ENCODE measurements around the gene OLFM4.
"Not testable (repeated sequence)": the region's sequence is repeated elsewhere in the genome, so short reads cannot be mapped to it uniquely, and the experiment has no call there.

Gene OLFM4, protein sequence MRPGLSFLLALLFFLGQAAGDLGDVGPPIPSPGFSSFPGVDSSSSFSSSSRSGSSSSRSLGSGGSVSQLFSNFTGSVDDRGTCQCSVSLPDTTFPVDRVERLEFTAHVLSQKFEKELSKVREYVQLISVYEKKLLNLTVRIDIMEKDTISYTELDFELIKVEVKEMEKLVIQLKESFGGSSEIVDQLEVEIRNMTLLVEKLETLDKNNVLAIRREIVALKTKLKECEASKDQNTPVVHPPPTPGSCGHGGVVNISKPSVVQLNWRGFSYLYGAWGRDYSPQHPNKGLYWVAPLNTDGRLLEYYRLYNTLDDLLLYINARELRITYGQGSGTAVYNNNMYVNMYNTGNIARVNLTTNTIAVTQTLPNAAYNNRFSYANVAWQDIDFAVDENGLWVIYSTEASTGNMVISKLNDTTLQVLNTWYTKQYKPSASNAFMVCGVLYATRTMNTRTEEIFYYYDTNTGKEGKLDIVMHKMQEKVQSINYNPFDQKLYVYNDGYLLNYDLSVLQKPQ

DNA sequence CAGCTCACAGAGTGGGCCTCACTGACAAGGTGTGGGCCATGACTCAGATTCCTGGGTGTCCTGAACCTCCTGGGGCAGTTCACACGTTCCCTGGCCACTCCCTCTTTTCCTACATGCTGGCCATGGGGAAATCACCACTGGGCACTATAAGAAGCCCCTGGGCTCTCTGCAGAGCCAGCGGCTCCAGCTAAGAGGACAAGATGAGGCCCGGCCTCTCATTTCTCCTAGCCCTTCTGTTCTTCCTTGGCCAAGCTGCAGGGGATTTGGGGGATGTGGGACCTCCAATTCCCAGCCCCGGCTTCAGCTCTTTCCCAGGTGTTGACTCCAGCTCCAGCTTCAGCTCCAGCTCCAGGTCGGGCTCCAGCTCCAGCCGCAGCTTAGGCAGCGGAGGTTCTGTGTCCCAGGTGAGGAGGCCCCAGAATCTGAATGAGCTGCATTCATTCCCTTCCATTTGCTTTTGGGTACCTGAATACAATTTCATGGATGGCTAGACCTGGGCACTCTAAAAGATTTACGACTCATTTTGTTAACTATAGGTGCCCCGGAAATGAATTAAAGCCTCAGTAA, at the start of gene OLFM4:
Gene OLFM4 (plus strand): TSS at position 177 of the 567 bp plus-strand sequence. CDS start 24 bp downstream, at position 201.
- DNase-seq (ENCODE audit: low read depth in 2 of 2): no peak

DNA sequence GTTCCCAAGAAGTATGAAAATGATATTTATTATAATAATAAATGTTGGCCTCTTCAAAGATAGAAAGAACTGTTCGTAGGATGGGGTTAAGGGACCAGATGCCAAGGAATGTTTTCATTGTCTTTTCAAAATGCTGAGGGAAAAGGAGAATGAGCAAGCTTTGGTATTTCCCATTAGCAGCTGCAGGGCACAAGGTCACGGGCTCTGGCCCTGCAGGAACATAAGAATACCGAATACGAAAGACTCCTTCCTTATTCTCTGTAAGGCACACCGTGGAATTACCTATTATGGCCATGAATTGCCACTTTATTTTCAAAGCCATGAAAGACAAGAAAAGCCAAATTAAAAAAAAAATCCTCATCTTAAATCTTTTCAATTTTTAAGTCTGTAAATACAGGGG, 49.6 kb upstream of the OLFM4 start:
- no peak for DNase-seq (ENCODE audit: low read depth in 2 of 2)

- no peak for DNase-seq (ENCODE audit: low read depth in 2 of 2)
Observed at GRCh38 chr13:52980695-52981094, 47.9 kb upstream of the OLFM4 start.

GRCh38 chr13:52983836-52984235, 44.8 kb upstream of the OLFM4 start:
- no peak for DNase-seq (ENCODE audit: low read depth in 2 of 2)

GRCh38 chr13:52984881-52985363, 43.7 kb upstream of the OLFM4 start:
- DNase-seq (ENCODE audit: low read depth in 2 of 2): no peak

DNA sequence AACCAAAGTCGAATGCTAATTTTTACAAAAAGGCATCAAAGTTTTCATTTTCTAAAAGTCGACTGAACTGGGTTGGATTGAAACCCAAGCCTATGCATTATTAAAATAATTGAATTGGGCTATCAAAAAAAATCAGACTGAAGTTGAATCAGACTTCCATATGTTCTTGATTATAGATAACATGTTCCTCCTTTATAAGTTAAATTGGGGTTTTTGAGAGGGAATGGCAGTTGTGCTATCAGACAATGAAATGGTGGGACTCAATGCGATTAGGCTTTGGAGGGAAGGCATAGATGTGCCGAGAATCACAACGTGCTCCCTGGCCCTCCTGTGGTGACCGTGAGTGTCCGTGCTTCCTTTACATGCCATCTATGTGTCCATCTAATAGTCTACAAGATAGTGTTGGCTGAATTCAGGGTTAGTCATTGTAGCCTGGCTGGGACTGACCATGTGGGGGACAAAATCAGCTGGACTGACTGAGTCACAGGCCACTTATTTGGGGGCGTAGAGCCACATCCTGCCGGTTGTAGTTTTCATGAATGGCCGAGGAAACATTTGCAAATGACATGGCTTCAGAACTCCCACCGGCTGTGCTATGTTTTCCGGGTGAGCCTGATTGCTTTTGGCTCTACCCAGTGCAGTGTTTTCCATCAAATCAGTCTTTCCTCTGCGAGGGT, 37.1 kb upstream of the OLFM4 start:
- DNase-seq (ENCODE audit: low read depth in 2 of 2): no peak

DNA sequence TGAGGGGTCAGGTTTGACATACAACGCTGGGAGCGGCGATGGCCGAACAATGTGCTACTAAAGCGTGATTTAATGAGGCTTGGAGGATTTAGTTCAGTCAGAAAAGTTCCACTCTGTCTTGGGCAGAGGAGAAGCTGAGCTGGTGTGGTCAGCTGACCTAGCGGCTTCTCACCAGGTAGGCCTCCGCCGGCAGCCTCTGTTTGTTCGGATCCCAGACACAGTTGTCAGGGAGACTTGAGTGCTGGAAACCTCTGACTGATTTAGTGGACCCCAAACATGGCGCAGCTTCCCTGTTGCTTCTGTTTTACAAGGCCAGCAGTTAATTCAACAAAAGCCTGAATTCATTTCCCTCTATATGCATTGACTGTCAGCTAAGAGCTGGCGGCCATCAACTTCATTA, 36.5 kb upstream of the OLFM4 start:
- no peak for DNase-seq (ENCODE audit: low read depth in 2 of 2)

DNA sequence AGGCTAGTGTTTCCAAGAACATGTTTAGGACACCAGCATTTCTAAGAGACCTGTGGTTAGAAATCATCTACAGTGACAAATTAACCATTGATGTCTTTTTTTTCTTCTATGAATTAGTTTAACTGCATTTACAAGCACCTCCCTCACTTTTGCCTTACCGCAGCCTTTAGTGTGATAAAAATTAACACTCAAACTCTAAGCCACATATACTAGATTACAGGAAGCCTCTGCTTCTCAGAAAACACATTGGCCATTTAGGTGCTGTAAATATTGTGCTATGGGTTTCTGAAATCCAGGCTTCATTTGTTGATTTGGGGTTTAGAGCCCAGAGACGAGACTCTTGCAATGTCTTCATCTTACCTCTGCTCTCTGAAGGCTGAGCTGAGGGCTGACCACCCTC, 34.6 kb upstream of the OLFM4 start:
- DNase-seq (ENCODE audit: low read depth in 2 of 2): no peak

GRCh38 chr13:52994865-52995264, 33.7 kb upstream of the OLFM4 start:
- DNase-seq (ENCODE audit: low read depth in 2 of 2): no peak

GRCh38 chr13:52995946-52996345, 32.7 kb upstream of the OLFM4 start:
- no peak for DNase-seq (ENCODE audit: low read depth in 2 of 2)

DNA sequence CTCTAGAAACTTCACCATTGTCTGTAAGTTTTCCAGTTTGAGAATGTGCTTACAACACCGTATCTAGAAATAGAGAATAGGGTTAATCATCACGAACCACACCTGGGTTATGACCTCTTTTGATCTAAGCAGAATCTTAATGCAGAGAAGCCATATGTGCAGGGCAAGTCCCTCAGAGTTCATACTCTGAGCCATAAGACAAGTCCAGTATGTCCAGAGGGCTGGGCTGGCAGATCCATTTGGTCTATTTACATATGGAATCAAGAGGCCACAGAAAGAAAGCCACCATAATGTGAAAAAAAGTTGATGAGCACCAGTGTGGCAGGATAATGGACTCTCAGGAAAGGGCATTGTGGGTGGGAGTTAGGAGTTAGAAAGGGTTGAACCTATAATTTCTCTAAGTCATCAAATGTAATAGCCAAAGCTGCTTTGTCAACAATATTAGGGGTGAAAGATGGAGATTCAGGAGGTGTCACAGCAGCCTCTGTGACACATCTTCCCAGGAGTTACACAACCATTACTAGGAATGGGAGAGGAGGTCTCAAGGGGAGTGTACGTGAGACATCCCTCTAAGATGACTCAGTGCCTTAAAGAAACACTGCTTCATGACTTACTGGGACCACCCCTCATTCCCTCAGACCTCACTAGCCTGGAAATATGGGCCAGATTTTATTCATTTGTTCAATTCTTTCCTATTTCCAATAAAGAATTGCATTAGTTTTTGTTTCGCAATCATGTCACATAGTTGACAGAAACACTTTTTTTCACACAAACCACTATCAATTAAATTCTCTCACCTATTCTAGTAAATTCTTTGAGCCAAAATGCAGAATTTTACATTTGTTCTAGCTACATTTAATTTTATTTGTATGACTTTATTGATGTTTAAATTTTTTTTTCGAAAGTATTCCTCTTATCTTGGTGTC, 30.4 kb upstream of the OLFM4 start:
- DNase-seq (ENCODE audit: low read depth in 2 of 2): no peak

GRCh38 chr13:52999093-52999696, 29.4 kb upstream of the OLFM4 start:
- DNase-seq (ENCODE audit: low read depth in 2 of 2): no peak

GRCh38 chr13:53001444-53002225, 27.0 kb upstream of the OLFM4 start:
- no peak for DNase-seq (ENCODE audit: low read depth in 2 of 2)

DNA sequence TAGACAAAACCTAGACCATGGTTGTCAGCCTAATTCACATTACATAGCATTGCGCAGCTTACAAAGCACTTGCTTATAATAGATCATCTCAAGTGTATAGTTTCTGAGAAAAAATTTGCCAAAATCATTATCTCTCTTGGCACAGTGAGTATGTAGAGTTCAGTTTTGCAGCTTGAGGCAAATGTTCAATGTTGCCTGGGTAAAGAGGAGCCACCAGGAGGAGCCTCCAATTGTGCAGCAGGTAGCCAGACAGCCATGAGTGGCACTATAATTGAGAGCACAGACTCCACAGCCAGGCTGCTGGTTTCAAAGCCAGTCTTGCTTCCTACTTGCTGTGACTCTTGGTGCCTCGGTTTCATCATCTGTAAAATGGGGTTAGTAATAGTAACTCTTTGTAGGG, 24.0 kb upstream of the OLFM4 start:
- DNase-seq (ENCODE audit: low read depth in 2 of 2): no peak

GRCh38 chr13:53005626-53006025, 23.0 kb upstream of the OLFM4 start:
- no peak for DNase-seq (ENCODE audit: low read depth in 2 of 2)

DNA sequence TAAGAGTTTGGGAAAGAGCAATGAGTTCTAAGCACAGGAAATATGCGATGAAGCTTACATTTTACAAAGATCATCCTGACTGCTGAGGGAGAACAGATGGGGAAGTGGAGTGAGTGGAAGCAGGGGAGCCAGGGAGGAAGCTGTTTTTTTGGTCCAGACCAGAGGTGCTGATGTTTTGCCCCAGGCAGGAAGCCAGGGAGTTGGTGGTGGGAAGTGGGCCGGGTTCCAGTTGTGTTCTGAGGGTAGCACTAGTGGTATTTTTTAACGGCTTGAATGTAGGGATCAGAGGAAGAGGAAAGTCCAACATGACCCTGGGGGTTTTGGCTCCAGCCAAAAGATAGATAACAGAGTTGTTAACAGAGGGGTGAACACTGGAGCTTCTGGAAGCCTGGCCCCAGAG, 20.7 kb upstream of the OLFM4 start:
- no peak for DNase-seq (ENCODE audit: low read depth in 2 of 2)

DNA sequence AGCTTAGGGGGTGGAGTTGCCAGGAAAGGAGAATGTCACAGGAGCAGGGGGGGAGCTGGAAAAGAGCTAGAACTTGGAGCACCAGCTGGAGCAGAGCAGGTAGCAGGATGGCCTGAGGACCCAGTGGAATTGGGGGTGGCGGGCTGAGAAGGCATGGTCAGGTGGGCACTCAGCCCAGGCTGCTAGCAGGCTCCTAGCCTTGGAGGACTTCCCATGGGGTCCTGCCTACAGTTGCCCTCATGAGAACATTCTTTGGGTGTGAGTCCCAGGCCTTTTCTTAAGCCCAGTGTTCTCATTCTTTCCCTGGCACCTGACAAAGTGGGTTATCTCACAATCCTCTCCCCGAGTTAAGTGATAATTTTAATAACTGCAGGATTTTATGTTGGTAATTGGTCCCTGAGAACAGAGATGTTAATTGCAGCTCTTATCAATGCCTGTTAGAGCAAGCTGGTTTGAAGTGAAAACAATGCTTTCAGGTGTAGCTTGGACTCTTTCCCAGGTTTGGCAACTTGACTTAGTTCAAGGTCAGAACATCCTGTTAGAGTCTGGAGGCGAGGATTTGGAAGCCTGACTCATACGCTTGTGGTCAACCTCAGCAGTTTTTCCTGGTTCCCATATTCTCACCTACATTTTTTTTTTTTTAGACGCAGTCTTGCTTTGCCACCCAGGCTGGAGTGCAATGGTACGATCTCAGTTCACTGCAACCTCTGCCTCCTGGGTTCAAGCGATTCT, 18.1 kb upstream of the OLFM4 start:
- no peak for DNase-seq (ENCODE audit: low read depth in 2 of 2)

DNA sequence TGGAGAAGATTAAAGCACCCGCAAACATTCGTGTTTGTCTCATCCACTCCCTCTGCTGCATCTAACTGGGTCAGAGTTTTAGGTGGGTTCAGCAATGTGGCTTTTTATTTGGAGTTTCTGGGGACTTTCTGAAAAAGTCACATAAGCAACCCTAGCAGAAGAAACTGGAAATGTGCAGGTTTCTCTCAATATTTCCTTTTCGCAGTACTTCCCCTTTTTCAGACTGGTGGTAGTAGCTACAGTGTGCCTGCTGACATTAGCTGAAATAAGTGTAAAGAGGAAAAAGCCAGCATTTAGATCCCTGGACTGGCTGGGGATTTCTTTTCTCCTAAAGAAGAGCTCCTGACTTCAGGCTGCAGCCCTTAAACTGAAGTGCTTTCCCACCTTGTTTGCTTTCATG, 15.9 kb upstream of the OLFM4 start:
- no peak for DNase-seq (ENCODE audit: low read depth in 2 of 2)

- no peak for DNase-seq (ENCODE audit: low read depth in 2 of 2)
Observed at GRCh38 chr13:53013113-53013512, 15.5 kb upstream of the OLFM4 start.

DNA sequence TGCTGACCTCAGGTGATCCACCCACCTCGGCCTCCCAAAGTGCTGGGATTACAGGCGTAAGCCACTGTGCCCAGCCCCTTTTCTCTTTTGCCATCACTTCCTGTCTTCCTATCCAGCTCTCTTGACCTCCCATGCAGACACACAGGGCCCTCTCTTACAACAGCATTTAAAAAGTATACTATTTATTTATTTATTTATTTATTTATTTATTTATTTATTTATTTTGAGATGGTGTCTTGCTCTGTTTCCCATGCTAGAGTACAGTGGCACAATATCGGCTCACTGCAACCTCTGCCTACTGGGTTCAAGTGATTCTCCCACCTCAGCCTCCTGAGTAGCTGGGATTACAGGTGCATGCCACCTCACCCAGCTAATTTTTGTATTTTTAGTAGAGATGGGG, 14.6 kb upstream of the OLFM4 start:
- not testable (repeated sequence) for DNase-seq (ENCODE audit: low read depth in 2 of 2)

Data from fibroblast of skin of left biceps (primary cell).